NCI-H524 treated with DMSO at 0.1 percent for 48 hours (cell line): ENCODE results near the gene MAS1L.
"Not testable (repeated sequence)": the region's sequence is repeated elsewhere in the genome, so short reads cannot be mapped to it uniquely, and the experiment has no call there.

ENCODE experiments used
- DNase-seq: peaks from one replicate; lab custom pipeline; 2025; lab: John Stamatoyannopoulos, UW

Gene MAS1L

DNA sequence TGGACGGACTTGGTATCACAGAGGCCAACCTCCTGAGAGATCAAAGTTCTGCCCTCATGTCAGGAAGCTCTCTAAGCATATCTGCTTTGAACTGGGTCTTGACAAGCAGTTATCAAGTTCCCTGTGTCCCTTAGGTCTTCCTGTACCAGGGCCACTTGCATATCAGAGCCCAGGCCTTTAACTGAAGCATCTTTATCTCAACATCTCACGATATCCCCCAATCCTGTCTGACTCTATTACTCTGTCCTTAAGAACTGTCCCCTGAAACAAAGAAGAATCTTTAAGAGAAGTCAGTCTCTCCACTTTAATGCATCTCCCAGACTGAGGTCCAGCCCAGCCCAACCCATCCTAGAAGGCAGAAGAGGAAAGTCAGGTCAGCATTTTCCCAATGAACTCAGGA is 8.2 kb downstream of the MAS1L start:
- DNase-seq = no peak

- DNase-seq = no peak
Measured at GRCh38 chr6:29478740-29479139, 9.0 kb downstream of the MAS1L start.

GRCh38 chr6:29477923-29478450 is 9.8 kb downstream of the MAS1L start:
- DNase-seq = no peak

GRCh38 chr6:29474996-29475395 is 12.8 kb downstream of the MAS1L start:
- no peak for DNase-seq

DNA sequence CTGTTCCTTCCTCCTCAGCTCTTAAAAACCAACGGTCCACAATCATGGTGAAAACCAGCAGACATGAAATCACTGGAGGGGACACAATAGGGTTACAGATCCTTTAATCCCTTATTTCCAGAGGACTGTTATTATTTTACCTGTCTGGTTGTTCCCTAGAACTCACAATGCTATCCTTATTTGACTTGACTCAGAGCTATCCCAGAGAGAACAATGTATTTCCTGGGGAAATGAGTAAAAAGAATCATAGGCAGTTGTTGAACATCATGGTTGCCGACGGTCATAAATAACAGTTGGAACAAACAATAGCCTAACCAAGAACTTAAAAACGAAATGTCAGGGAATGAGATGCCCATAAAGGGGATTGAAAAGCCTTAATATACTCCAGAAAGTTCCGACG is 21.5 kb downstream of the MAS1L start:
- no peak for DNase-seq

DNA sequence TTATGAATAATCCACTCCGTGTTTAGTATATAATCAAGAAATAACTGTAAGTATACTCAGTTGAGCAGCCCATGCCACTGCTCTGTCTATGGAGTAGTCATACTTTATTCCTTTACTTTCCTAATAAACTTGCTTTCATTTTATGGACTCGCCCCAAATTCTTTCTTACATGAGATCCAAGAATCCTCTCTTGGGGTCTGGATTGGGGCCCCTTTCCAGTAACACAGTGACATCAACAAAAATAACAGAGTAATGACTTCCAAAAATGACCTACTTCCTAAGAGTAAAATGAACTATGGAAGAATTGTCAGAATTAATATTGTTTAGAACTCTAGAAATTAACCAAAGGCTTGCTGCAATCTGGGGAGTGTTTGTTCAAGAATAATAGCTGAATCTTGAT is 22.0 kb downstream of the MAS1L start:
- DNase-seq = no peak

- no peak for DNase-seq
Measured at GRCh38 chr6:29465279-29465678, 22.5 kb downstream of the MAS1L start.

DNA sequence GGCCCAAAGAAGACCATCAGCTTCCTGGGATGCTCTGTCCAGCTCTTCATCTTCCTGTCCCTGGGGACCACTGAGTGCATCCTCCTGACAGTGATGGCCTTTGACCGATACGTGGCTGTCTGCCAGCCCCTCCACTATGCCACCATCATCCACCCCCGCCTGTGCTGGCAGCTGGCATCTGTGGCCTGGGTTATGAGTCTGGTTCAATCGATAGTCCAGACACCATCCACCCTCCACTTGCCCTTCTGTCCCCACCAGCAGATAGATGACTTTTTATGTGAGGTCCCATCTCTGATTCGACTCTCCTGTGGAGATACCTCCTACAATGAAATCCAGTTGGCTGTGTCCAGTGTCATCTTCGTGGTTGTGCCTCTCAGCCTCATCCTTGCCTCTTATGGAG is 25.7 kb downstream of the MAS1L start:
- no peak for DNase-seq

GRCh38 chr6:29461021-29461814 is 26.5 kb downstream of the MAS1L start:
- DNase-seq = no peak

- DNase-seq = no peak
Measured at GRCh38 chr6:29456971-29457370, 30.8 kb downstream of the MAS1L start, which contains the start of the genes OR11A1 and OR2H1. OR11A1 (minus strand) TSS chr6:29457071; CDS start chr6:29427641, 29,430 bp downstream. OR2H1 (plus strand) TSS chr6:29457155; CDS start chr6:29461770, 4,615 bp downstream.

DNA sequence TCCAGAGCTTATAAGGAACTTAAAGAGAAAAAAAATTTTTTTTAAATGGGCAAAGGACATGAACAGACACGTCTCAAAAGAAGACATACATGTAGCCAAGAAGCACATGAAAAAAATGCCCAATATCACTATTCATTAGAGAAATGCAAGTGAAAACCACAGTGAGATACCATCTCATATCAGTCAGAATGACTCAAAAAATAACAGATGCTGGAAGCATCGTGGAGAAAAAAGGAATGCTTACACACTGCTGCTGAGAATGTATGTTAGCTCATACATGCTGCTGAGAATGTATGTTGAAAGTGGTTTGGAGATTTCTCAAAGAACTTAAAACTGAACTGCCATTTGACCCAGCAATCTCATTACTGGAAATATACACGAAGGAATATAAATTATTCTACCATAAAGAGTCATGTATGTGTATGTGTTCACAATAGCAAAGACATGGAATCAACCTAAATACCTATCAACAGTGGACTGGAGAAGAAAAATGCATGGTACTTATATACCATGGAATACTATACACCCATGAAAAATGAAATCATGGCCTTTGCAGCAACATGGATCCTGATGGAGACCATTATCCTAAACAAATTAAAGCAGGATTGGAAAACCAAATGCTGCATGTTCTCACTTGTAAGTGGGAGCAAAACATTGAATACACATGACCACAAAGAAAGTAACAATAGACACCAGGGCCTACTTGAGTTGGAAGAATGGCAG is 36.1 kb downstream of the MAS1L start:
- no peak for DNase-seq

GRCh38 chr6:29447670-29448069 is 40.1 kb downstream of the MAS1L start:
- no peak for DNase-seq

GRCh38 chr6:29444031-29444430 is 43.7 kb downstream of the MAS1L start:
- not testable (repeated sequence) for DNase-seq

- no peak for DNase-seq
Measured at GRCh38 chr6:29442719-29443118, 45.0 kb downstream of the MAS1L start.

DNA sequence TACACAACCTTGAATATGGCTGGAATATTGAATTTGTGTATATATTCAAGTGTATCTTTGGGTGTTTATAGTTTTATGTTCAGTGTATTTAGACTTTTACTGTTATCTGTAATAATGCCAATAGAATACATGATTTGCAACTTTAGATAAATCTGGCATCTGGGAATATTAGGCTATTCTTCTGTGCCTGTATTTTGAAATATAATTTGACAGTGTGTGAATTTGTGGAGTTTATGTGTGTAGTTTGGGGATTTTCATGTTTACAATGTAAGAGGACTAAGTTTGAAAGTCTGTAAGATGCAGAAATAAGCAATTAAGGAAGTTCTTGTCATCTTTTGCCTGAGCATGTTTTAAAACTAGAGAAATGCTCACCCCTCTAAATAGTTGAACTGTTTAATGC is 48.8 kb downstream of the MAS1L start, which contains the start of gene OR10C1:
OR10C1 (plus strand) TSS at position 301 of the 400 bp plus-strand sequence. CDS start 710 bp downstream, outside the sequence.
- DNase-seq = no peak

DNA sequence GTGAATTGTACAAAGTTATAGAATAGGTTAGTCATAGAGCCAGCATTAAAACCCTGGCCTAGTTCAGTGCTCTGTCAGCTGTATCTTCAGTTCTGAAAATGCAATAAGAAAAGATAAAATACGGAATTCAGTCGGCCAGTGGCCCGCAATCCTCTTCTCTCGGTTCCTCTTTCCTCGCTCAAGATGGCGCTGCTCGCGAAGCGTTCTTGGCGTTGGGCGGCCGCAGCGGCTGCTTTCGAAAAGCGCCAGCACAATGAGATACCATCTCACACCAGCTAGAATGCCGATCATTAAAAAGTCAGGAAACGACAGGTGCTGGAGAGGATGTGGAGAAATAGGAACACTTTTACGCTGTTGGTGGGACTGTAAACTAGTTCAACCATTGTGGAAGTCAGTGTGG is 51.0 kb downstream of the MAS1L start:
- not testable (repeated sequence) for DNase-seq
